HG03565 (cell line): ENCODE data around the gene SYNDIG1.

Experiments
- ATAC-seq: cut with Tn5 transposase; IDR thresholded peaks from one replicate; pipeline ENCODE4 v1.9.1; 2021; ENCODE audit warnings: mild to moderate bottlenecking, moderate library complexity; ENCODE audit not compliant: unreplicated experiment

Gene SYNDIG1

DNA sequence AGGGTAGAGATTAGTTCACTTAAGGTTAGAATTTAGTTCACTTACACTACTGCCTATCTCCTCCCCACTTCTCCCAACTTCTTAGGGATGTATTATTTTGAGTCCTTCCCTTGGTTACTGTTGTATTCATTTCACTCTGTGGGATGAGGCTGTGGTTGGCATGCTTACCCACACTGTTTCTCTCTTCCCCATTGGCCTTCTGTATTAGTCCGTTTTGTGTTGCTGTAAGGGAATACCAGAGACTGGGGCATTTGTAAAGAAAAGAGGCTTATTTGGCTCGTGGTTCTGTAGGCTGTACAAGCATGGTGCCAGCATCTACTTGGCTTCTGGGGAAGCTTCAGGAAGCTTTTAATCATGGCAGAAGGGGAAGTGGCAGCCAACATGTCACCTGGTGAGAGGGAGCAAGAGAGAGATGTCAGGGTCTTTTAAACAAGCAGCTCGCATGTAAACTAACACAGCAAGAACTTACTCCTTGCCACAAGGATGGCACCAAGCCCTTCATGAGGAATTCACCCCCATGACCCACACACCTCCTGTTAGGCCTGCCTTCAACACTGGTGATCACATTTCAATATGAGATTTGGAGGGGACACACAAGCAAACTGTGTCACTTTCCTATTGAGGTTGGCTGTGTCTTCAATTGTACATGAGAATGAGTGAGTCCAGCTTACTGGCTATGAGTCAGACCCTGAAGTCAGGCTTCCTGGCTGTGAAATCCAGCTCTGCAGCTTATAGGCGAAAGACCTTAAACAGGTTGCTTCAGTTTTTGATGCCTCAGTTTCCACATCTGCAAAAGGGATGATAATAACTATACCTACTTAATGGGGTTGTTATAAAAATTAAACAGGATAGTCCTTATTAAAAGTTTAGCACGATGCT, 53.3 kb downstream of the SYNDIG1 start:
- no peak for ATAC-seq

GRCh38 chr20:24523661-24524060, 54.2 kb downstream of the SYNDIG1 start:
- no peak for ATAC-seq

- ATAC-seq: no peak
Measured at GRCh38 chr20:24528583-24529368, 59.3 kb downstream of the SYNDIG1 start.

DNA sequence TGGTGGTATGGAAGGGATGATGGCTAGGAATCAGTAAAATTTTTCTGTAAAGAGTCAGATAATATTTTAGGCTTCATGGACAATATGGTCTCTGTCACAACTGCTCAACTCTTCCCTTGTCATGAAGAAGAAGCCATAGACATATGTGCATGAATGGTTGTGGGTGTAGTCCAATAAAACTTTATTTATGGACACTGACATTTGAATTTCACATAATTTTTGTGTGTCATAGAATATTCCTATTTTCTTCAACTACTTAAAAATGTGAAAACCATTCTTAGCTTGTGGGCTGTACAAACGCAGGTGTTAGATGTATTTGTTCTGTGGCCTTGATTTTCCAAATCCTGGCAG, 59.9 kb downstream of the SYNDIG1 start:
- ATAC-seq: no peak

DNA sequence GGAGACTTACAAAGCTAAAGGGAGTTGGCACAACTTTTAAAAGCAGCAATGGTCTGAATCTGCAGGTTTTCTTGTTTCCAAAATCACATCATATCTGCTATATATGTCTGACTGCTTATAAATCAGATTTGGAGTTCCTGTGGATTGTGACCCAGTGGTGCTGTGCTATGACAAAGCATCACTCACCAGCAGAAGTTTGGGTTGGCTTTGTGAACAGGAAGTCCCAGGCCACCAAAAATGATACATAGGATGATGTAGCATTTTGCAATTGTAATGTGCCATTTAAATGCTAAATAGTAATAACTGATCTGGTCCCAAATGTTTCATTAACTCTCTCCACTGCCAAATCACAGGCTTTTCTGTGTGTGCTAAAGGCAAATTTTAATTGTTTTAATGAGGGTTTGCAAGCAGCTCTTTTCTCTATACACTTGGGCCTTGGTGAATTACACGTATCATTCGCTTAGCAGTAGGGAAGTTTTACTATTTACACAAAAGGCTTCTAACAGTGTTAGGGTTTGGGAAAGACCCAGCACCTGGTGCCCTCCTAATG, 60.8 kb downstream of the SYNDIG1 start:
- no peak for ATAC-seq

DNA sequence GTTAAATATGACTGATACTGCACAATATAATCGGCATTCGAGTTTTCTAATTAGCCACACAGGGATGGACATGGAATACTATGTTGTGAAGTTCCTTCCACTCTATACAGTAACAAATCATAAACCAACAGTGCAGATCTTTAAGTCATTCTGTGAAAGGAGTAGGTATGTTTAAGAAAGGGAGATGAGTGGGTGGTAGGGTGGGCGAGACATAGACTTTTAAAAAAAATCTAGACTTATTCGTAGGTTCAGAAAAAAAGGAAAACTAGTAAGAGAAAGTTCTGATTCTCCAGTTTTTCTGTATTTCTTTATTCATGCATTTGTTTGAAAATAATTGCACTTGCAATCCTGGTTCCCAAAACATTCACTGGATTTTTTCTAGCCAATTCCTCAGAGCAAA, 61.8 kb downstream of the SYNDIG1 start:
- ATAC-seq: no peak

- no peak for ATAC-seq
Measured at GRCh38 chr20:24531631-24532419, 62.4 kb downstream of the SYNDIG1 start.

DNA sequence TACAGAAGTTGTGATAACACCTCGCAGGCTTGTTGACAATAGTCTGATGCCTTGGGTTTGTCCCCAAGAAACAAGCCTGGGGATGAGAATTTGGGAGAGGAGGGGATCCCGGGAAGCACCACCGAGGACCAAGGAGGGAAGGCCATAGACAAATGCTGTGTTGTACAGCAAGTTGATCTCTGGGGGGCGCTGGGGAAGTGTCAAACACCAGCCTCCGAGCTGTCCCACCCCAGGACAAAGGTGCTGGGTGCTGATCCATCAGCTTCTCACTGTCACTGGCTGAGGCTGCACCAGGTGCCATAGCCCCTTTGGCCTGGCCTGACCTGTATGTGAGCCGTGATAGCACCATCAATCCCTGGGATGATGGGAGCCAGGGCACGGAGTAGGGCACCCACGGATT, 64.0 kb downstream of the SYNDIG1 start:
- no peak for ATAC-seq

GRCh38 chr20:24534282-24534681, 64.9 kb downstream of the SYNDIG1 start:
- ATAC-seq: no peak

- no peak for ATAC-seq
Measured at GRCh38 chr20:24535941-24536730, 66.7 kb downstream of the SYNDIG1 start.

DNA sequence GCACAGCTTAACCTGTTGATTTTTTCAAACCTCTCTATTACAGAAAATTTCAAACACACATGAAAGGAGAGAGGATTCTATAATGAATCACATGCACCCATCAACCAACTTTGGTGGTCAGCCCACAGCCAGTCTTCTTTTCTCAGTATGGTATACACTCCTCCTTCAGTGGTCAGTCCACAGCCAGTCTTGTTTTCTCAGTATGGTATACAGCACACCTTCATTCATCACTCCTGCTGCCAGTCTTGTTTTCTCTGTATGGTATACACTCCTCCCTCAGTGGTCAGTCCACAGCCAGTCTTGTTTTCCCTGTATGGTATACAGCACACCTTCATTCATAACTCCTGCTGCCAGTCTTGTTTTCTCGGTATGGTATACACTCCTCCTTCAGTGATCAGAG, 67.8 kb downstream of the SYNDIG1 start:
- no peak for ATAC-seq

- no peak for ATAC-seq
Measured at GRCh38 chr20:24542721-24543120, 73.3 kb downstream of the SYNDIG1 start.

- ATAC-seq: no peak
Measured at GRCh38 chr20:24543168-24543567, 73.7 kb downstream of the SYNDIG1 start.

- no peak for ATAC-seq
Measured at GRCh38 chr20:24543741-24544140, 74.3 kb downstream of the SYNDIG1 start.

- ATAC-seq: no peak
Measured at GRCh38 chr20:24544371-24544770, 74.9 kb downstream of the SYNDIG1 start.

DNA sequence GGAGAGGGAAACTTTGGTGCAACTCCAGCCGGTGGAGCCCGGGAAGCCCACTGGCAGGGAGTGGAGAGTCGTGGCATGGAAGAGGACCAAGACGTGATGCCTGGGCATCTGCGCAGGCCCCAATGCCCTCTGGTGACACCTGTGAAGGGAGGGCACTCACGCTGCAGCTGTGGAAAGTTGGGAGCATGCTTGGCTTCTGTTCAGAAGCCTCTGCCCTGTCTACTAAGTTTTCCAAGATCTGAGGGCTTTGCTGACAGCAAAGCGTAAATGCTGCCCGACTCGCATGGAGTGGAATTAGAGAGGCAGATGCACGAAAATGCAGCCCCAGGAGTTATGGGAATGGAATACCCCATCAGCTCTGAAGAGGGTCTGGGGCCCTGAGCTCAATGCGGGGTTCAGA, 75.7 kb downstream of the SYNDIG1 start:
- no peak for ATAC-seq

DNA sequence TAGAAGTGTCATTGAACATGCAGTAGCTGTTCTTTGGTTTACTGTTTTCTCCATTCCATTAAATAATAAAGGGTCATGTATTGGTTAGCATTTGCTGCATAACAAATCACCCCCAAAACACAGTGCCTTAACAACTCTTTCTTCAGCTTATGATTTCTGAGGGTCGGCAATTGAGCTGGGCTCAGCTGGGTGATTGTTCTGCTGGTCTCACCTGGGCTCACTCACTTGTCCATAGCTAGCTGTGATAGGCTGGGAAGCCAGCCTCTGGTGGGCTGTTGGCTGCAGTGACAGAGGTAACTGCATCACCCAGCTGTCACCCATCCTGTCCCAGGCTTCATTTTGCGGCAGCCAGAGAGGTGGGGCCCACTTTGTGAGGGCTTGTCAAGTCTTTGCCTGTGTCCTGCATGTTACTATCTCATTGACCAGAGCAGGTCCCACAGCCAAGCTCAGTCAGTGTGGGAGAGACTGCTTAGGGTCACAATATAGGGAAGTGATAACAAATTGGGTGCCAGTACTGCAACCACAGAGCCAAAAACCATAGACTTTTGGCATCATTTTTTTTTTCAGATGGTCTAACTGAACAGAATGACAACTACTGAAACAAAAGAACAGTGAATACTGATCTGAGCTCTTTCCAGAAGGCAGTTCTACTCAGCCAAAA, 76.9 kb downstream of the SYNDIG1 start:
- ATAC-seq: no peak

DNA sequence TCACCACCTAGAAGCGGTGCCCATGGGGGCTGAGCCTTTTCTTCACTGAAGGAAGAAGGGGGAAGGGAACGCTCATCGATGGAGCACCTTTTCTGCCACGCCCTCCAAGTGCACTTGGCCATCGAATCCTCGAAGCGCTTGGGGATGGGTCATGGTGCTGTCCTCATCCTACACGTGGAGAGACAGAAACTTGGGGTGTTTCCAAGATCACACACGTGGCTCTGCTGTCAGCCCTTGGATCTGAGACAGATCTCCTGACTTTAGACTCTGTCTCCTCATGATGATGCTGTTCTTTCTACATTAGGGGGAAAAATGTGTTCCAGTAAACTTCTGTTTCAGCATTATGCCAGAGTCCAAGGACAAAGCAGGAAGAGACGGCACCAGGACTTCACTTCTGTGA, 78.5 kb downstream of the SYNDIG1 start:
- ATAC-seq: no peak

- no peak for ATAC-seq
Measured at GRCh38 chr20:24559114-24559732, 89.8 kb downstream of the SYNDIG1 start.
